Testis (tissue), 2 donors: ENCODE measurements around the gene CELSR3.

Experiments used
- POLR2A ChIP-seq: fragments of 450-650 bp; IDR thresholded peaks from one replicate; pipeline ENCODE4 v1.6.1; 2017; ENCODE audit warnings: antibody characterized with exemption, mild to moderate bottlenecking, moderate library complexity
- TF ChIP-seq, protein P1 (sequence below), 3 experiments: fragments of 450-650 bp in 2 of 3; fragments of 200-600 bp in 1 of 3; sonication (generic) in 1 of 3; IDR thresholded peaks; one replicate each; pipeline ENCODE4 v1.5.1; 2016 to 2019; ENCODE audit warnings: antibody characterized with exemption in 3 of 3, mild to moderate bottlenecking in 2 of 3, moderate library complexity in 1 of 3

DNA sequence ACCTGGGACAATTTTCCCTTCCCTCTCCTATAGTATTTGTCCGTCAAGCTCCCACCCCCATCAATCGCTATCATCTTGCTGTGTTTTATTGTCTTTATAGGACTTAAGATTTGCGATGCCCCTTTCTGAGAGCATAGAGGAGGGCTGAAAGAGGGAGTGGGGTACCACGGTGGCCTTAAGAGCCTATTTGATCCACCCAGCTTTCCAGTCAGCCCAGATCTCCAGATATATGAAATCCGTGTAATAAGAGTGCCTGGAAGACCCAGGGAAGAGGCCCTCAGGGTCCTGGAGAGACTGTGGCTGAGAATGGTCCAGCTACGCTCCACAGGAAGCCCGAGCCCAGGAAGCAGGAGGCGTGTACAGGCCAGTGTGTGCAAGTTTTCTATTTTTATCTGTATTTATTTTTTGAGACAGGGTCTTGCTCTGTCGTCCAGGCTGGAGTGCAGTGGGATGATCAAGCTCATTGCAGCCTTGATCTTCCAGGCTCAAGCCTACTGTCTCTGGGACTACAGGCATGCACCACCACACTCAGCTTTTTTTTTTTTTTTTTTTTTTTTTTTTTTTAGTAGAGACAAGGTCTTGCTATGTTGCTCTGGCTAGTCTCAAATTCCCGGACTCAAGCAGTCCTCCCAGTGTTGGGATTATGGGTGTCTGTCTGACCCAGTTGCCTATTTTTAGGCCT is 24.0 kb upstream of the CELSR3 start:
- TF ChIP-seq, protein P1, sequence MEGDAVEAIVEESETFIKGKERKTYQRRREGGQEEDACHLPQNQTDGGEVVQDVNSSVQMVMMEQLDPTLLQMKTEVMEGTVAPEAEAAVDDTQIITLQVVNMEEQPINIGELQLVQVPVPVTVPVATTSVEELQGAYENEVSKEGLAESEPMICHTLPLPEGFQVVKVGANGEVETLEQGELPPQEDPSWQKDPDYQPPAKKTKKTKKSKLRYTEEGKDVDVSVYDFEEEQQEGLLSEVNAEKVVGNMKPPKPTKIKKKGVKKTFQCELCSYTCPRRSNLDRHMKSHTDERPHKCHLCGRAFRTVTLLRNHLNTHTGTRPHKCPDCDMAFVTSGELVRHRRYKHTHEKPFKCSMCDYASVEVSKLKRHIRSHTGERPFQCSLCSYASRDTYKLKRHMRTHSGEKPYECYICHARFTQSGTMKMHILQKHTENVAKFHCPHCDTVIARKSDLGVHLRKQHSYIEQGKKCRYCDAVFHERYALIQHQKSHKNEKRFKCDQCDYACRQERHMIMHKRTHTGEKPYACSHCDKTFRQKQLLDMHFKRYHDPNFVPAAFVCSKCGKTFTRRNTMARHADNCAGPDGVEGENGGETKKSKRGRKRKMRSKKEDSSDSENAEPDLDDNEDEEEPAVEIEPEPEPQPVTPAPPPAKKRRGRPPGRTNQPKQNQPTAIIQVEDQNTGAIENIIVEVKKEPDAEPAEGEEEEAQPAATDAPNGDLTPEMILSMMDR (IDR thresholded peaks at IDR 0.05) = no peak
- TF ChIP-seq POLR2A = no peak
